HuH-7 (cell line): ENCODE measurements around the gene CDK14.
"Not testable (repeated sequence)": the region's sequence is repeated elsewhere in the genome, so short reads cannot be mapped to it uniquely, and the experiment has no call there.

ENCODE experiments used
- DNase-seq: peaks from one replicate; pipeline ENCODE4 v3.0.0; 2011; ENCODE audit warnings: low spot score

The CDK14 gene

DNA sequence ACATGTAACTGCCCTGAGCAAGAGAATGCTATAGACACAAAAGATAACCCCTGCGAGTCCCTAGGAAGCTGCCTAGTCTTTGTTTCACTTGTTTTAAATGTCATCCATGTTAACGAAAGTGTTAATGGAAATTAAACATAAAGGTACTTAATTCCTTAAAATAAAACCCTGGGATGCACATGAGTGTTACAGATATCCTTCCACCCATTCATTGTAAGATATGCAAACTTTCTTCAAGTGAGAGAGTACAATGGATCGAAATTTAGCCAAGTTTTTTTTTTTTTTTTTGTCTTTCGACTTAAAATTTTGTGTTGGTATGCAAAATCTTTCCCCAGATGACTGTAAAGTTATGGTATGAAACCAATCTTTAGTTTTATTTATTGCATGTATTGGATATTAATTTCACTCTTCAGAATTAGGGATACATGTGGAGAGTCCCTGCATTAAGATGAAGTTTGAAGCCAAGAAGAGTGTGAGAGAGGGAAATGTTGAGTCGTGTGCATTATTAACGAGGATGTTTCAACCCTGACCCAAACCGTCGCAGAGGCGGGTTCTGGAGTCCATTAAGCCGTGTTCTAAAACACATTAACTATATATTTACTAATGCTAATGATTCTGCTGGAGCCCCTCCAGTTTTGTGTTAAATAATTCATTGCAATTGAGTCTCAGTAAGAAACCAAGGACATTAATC is 1.6 kb downstream of the CDK14 start:
- DNase-seq: no peak

DNA sequence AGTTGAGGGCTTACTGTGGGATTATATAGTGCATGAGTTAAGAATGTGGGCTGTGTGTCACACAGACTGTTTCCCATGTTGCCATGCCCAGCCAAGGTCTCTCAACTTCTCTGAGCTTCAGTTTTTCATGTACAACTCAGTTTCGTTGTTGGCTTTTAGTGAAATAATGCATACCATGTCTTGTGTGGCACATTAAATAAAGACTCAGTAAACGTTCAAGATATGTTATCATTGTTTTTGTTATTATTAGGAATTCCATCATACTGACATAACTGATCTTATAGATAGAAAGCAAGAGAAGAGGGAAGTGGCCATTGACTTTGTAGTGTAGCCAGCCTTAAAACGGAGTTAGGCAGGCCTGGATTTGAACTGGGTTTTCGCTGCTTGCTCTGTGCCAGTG is 2.9 kb downstream of the CDK14 start:
- no peak for DNase-seq

DNA sequence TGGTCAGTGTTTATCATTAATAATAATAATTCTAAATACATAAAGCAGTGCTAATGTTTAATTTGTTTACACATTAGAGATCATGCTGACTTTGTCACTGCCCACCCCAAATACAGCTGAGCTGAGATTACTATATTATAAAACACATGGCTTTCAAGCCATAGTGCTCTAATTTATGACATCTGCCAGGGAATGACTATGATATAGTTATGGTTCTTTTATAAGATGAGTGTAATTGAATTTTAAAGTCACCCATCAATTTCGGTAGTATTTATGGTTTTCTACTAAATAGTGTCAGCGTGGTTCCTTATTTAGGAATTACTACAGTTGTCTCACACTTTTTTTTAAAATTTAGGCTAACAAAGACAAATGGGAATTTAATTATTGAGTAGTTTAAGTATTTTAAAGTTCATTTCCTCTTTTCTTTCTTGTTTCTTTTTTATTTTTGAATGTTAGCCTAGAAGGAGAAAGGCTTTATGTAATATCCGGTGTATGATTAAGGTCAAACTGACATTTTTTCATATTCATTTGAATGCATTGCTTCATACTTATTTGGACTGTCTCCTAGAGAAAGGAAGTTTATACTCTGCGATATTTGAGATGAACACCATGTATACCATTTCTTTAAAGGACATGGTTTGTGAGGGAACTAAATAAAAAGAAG is 3.9 kb downstream of the CDK14 start:
- DNase-seq: no peak

DNA sequence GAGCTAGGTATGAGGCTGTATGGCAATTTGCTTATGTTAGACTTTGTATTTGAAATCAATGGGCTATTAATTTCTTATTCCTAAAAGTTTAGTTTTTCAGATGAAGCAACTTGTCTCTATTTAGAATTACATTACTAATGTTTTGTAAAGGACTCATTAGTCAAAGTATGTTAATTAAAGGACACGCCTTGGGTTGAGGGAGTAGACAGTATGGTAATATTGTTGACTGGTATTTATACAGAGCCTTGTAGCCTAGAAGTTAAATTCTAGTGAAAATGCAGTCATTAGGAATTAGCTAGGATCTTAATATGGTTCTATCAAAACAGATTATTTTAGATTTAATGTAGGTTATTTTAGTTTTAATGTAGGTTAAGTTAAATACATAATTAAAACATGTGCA is 6.2 kb downstream of the CDK14 start:
- DNase-seq: no peak

DNA sequence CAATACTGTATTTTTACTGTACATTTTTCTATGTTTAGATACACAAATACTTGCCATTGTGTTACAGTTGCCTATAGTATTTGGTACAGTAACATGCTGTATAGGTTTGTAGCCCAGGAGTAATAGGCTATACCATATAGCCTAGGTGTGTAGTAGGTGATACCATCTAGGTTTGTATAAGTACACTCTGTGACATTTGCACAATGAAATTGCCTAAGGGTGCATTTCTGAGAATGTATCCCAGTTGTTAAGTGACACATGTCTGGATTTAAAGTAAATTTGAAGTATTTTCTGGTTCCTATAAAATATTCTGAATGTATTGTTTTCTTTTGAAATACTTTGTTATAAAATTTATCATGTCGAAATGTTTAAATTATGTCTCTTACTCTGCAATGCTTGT is 7.2 kb downstream of the CDK14 start:
- no peak for DNase-seq

DNA sequence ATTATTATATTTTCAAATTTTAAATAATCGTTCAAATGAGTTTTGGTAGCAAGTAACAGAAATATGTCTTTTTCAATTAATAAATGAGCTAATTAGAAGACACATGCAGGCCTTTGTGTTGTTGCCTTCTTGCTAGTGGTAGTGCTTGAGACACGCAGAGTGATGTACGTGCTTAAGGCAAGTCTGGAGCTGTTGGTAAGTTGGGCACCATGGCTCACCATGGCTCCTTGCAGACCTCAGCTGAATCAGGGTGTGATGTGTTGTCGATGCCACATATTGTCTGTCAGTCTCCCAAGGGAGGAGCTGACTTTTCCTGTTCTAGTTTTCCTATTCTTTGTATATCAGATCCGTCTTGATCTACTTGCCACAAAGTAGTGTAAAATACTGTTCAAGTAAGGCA is 8.3 kb downstream of the CDK14 start:
- no peak for DNase-seq

DNA sequence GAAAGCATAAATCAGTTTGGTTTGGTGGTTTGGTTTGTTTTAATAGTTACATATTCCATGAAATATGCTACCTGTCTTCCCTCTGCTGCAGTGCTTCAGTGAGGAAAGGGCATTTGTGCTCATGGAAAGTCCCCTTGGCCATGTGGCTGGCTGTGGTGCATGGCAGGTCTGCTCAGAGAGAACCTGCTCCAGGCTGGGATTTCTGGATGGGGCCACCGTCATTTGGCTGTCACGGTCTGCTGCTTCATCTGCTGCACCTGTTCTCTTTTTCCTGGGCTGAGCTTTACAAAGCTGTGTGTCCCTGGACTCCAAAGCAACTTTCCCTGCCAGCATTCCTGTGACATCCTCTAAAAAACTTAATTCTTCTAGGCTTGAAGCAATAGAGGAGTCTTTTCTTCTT is 8.9 kb downstream of the CDK14 start:
- DNase-seq: no peak

DNA sequence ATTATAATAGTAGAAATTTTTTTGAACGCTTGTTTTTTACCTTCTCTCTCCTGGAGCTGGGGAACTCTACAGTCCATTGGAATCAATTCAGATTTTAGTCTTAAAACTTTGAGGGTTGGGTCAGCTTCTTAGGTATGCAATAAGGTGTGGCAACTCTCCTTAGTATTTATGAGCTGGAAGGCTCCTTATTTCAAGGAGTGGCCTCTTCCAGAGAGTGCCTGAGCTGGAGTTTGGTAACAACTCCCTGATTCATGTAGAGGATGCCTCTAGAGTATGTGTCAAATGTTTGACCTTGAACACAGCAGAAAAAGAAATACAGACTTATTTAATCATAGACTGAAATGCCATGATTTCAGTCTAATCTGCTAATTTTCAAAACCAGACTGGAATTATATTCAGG is 11.1 kb downstream of the CDK14 start:
- DNase-seq: no peak

DNA sequence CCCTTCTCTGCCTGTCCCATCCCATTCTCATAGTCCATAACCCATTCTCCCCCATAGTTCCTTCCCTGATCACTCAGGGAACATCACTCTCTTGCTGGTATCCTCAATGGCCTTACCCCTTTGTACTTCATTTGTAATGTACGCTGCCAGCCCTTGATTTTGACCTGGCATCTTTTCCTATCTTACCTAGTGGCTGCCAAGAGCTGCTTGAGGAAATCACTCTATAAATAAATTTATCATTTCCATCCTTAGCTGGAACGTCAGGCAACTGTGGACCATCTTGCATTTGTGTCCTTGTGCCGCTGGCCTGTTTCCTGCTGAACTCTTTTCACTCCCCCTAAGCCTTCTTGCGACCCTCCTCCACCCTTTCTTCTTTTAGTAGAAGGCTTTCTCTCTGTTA is 14.0 kb downstream of the CDK14 start:
- DNase-seq: no peak

DNA sequence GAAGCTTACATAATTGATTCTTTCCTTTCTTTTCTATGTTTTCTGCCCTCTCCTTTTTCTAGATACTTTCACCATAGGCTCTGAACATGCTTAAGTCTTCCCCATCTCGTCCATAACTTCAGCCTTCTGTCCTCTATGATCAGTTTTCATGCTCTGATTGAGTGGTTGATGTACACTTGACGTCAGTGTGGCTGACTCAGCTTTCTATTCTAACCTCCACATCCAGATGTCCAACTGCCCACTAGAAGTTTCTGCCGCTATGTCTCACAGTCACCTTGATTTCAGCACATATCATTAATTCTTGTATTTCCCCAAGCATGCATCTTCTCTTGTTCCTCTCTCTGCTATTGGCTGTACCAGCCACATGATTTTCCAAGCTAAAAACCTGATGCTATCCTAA is 15.0 kb downstream of the CDK14 start:
- no peak for DNase-seq

DNA sequence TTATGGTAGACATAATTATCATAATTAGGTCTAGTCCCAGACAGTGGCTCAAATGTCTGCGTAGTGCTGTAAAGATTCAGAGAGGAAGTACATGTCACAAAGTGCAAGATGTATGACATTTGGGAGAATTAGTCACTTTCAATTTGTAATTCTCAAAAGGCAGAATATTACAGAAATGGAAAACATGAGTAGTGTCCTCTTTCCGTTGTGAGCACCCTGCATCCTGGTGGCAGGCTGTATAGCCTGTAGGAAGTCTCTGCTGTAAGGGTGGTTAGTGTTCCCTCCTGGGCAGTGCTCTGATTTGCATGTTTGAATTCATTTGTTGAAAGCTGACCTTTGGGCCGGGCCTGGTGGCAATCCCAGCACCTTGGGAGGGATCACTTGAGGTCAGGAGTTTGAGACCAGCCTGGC is 17.0 kb downstream of the CDK14 start:
- DNase-seq: no peak

DNA sequence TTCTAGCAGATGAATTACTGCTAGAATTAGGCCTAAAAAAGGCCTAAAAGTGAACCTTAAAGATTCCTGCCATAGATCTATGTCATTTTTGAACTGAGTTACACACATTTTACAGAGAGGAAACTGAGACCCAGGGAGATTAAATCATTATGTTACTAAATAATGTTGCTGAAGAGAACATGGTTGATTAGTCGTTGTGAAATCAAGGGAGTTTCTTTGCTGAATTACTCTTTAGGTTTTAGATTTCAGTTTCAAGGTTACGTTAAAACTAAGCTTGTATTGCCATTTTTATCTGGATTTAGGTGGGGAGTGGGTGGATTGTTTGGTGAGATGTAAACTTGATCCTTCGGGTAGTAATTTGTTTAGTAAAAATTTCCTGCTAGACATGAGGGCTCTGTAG is 21.3 kb downstream of the CDK14 start:
- no peak for DNase-seq

DNA sequence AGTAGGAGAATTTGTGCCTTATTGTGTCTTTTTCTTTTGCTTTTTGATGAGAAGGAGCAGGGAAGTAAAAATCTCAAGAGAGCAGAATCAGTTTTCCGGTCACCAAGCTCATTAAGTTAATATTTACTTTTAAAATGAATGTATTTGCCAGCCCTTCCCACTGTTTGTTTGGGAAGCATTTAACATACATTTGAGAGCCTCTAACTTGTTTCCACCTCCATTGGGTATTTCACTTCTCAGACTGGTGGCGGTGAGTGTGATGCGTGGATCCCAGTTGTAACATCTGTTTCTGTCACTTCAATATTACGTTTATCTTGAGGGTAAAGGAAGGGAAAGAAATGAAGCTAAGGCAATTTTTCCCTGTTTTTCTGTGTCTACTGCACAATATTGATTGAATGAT is 22.8 kb downstream of the CDK14 start:
- no peak for DNase-seq

DNA sequence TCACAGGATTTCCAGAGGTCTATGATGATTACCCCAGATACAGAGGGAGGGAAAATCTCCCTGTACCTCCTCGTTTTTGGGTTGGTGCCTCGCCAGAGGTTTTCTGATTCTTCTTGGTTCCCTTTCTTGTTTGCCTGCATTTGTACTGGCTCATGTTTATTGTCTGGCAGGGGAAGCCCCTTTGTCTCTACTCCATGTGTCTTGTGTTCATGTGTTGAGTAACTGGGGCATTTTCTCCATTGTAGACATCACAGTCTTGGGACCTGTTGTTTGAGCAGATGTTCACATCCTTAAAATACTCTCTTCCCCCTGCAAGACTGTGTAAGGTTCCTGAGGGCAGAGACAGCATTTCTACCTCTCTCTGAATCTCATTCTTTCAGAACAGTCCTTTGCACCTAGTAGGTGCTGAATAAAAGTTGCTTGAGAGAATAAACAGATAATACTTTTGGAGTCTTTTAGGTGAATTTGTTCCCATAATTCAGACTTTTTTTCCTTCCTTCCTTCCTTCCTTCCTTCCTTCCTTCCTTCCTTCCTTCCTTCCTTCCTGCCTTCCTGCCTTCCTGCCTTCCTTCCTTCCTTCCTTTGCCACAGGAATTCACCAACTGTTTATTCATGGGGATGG is 25.1 kb downstream of the CDK14 start:
- no peak for DNase-seq

DNA sequence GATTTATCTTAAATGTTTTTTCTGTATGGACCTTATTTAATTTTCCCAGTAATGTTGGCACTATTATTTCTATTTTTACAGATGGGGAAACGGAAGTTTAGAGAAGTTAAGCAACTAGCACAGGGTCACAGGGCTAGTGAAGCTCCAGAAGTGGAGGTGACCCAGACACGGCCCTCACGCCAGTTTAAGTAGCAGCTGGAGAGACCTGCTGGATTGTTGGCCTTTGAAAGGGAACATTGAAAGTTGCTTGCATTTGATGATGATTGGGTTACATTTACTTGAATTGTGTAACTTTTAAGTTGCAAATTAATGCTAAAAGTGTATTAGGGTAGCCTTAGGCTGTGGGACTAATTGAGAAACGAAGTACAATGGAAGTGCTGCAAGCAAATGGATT is 25.6 kb downstream of the CDK14 start:
- DNase-seq: no peak

DNA sequence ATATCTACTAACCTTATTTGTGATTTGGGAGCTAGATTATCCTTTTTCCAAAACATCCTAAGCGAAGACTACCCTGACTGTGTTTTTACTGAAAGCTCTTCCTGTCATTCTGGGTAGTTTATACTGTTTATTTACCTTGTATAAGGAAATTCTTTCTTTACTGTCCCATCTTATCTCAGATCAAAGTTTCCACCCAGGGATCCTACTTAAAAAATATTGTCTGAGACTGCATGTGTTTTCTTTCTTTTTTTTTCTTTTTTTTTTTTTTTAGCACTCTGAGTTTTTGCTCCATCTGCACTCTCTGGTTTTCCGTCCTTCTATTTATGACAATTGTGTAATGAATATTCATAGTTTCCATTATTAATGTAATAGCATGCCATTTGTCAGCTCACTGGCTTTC is 26.5 kb downstream of the CDK14 start:
- no peak for DNase-seq

DNA sequence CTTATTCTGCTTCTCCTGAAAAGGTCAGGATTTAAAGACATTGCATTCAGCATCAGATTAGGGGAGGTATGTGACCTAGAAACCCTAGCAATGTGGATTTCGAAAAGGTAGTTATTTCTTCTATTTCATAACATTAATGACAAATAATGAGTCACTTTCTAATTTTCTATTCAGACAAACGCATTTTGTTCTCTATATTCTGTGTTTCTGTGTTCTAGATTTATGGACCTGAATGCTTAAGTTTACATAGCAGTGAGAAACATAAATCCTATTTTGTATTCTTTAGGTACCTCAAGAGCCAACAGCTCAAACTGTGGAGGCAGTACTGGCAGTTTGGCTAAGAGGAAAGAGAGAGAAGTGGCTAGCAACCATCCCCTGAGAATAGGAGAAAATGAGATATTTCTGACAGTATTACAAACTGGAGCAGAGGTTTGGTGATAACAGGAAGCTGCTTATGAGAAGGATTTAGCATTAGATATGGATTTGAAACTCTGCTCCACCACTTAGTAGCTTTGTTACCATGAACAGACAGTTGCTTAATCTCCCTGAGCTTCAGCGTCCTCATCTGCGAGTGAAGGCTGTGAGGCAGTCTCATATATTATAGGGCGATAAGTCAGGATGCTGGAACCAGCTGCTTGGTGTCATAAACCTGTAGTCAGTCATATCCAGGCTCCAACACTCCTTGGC is 28.2 kb downstream of the CDK14 start:
- DNase-seq: no peak

DNA sequence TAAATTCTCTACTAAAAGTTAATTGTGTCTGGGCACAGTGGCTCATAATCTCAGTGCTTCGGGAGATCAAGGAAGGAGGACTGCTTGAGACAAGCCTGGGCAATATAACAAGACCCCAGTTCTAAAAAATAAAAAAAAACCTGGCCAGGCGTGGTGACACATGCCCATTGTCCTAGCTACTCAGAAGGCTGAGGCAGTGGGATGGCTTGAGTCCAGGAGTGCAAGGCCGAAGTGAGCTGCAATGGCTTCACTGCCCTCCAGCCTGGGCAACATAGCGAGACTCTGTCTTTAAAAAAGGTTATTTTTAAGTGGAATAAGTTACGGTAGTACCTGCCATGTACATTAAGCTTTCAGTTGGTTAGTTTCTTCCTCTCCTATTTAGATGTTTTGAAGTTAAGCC is 28.9 kb downstream of the CDK14 start:
- no peak for DNase-seq

DNA sequence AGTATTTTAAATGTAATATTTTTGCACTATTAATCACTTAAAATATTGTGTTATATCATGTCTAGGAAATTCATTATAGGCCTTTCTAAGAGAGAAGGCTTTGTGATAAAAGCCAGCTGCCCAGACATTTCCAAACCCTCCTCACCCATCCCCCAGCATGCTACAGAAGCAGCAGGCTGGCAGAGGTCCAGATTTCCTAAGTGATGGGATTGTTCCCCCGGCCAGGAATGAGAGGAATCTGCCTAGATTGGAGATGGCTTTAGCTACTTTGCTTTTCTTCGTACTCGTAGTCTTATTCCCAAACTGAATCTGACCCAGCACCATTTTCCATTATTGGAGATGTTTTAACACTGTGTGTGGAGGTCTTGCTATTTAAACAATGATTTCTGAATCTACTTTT is 29.4 kb downstream of the CDK14 start:
- DNase-seq: no peak

DNA sequence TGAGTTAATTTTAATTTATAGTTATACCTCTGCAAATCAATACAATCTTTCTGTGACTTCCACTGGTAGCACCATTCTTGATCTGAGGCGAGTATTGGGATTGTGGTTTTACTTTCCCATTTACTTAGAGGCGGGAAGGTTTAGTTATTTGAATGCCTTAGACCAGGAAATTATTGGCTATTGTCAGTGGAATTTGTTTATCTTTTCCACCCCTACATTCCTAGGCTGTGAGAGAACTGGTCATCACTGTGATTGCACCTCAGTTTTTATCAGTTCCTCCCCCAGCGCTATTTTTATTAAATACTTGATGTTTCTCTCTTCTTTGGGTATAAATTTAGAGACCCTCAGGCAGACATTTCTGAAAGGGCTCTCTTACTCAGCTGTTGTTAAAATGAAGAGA is 29.9 kb downstream of the CDK14 start:
- DNase-seq: no peak

DNA sequence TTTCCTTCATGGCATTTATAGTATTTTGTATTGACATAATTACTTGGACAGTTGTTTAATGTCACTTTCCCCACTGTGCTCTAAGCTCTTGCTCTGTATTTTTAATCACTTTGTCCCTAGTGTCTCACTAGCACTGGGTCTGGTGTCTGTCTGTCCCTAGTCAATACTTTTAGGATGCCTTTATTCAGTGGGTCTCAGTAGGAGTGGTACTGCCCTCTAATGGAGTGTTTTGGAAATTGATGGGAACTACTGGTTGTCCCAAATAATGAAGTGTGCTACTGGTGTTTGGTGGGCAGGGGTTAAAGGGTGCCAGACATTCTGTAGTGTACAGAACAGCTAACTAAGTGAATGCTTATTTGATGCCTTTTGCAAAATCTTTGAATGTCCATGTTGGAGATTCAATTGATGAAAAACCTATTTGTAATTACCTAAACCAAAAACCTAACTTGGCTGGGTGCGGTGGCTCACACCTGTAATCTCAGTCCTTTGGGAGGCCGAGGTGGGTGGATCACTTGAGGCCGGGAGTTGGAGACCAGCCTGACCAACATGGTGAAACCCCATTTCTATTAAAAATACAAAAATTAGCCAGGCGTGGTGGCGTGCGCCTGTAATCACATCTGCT is 33.3 kb downstream of the CDK14 start:
- peak; percentile 34 for DNase-seq

DNA sequence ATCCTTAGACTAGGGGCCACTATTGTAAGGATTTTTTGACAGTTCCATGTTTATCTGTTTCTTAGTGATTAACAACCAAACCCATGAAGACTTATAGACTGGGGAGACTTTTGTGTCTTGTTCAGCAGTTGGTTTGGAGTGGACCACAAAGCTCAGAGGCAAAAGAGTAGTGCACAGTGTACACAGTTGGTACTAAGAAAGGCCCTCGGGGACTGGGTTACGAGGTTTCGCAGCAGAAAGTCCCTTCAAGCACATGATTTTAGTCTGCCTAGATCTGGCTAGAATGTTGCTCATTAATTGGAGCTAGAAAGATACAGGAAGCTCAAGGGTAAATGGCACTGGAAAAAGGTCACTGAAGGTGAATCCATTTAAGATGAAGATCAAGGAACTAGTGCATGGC is 35.4 kb downstream of the CDK14 start:
- DNase-seq: no peak

DNA sequence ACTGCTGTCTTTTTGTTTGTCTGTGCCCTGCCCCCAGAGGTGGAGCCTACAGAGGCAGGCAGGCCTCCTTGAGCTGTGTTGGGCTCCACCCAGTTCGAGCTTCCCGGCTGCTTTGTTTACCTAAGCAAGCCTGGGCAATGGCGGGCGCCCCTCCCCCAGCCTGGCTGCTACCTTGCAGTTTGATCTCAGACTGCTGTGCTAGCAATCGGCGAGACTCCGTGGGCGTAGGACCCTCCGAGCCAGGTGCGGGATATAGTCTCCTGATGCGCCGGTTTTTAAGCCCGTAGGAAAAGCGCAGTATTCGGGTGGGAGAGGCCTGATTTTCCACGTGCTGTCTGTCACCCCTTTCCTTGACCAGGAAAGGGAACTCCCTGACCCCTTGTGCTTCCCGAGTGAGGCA is 43.6 kb downstream of the CDK14 start:
- not testable (repeated sequence) for DNase-seq
